IPS-15b (cell line): ENCODE results near the gene ARL15.

Experiments
- H3K27me3 ChIP-seq: one replicate; pipeline ENCODE4 v1.6.1; 2013; ENCODE audit warnings: low read length; ENCODE audit not compliant: control insufficient read depth, insufficient read depth
- H3K36me3 ChIP-seq: one replicate; pipeline ENCODE4 v1.6.1; 2013; ENCODE audit warnings: low read length; ENCODE audit not compliant: control insufficient read depth, insufficient read depth
- H3K4me1 ChIP-seq: one replicate; pipeline ENCODE4 v1.6.1; 2013; ENCODE audit warnings: mild to moderate bottlenecking, low read length; ENCODE audit not compliant: control insufficient read depth, insufficient read depth
- H3K4me3 ChIP-seq: one replicate; pipeline ENCODE4 v1.5.1; 2013; ENCODE audit warnings: low read depth, low read length
- H3K9ac ChIP-seq: one replicate; pipeline ENCODE4 v1.6.1; 2013; ENCODE audit warnings: low read depth, mild to moderate bottlenecking, low read length
- H3K9me3 ChIP-seq: one replicate; pipeline ENCODE4 v1.6.1; 2013; ENCODE audit warnings: mild to moderate bottlenecking, low read length; ENCODE audit not compliant: control insufficient read depth, insufficient read depth

Gene ARL15

DNA sequence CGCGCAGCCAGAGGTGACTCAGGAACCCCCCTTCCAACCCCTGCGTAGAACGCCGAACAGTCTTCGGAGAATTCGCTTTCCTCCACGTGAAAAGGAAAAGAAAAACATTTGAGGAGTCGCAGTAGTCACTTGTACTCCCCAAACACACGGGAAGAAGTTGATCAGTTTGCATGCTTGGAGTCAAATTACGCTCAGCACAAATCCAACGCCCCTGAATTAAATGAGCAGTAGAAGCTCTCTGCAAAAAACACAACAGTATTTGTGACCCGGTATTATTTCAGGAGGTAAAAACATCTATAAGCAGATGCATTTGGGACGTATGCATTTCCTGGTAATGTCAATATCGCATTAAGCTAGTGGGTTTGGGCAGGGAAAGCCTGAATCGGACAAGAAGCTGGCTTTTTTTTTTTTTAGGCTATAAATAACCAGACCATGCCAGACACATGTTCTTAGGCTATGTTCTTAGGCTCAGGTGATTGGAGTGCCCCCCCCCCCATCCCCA is 854 bp upstream of the ARL15 start:
- Histone ChIP-seq H3K4me3 (peak overlapping the region; percentile 83), H3K9ac (peak overlapping the region; percentile 56), H3K4me1 (peaks cover 10% of the 10 kb centered on the region), H3K9me3 (no peaks in the 10 kb centered on the region), H3K36me3 (no peaks in the 10 kb centered on the region), H3K27me3 (peaks cover 20% of the 10 kb centered on the region)

DNA sequence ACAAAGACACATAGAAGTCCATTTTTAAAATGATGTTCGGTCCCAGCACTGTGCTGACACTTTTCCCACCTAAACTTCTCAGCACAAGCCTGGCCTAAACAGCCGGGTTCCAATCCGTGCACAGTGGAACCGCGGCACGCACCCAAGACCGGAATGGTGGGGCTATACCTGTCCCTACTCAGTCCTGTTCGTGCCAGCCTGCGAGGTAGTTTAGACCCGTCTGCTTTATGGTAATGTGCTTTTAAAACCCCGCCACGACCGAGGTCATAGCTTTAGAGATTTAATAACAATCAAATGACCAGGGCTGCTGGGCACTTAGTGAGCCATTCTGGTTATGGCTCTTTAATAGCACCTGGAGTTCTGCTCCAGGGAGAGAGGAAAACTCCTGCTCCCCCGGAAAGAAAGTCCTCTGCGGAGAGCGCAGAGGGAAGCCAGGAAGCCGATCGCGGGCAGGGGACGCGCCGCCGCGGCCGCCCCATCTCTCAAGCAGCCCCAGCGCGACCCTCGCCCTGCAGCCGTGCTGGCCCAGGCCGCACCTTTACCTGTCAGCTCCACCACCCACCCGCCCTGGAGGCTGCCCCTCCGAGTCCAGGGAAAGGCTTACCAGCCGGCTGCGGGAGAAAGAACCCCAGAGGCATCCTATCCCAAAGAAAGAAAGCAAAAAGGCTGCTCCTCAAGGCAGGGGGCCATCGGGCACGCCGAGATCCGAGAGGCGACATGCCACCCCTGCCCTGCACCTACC is 511 bp downstream of the ARL15 start:
- H3K4me3 ChIP-seq: peak overlapping the region; percentile 84
- H3K4me1 ChIP-seq: peaks cover 10% of the 10 kb centered on the region
- no peaks in the 10 kb centered on the region for H3K36me3 ChIP-seq
- peaks cover 20% of the 10 kb centered on the region for H3K27me3 ChIP-seq
- peak overlapping the region; percentile 80 for H3K9ac ChIP-seq
- no peaks in the 10 kb centered on the region for H3K9me3 ChIP-seq

DNA sequence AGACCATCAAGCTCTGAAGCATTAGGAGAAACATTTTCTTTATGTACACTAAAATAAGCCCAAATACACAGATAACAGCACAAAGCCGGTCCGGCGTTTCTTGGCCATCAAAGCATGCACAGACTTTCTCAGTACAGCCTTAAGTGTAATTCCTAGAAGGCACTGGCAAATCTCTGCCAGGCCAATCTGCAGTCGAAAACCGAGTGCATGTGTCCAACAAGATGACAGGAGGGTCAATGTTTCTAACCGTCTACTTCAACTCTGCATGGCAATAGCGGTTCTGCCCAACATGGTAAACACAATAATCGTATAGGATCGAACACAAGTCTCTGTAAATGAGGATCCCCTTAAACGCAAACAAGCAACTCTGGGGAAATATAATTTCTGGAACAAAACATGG is 1.1 kb downstream of the ARL15 start:
- Histone ChIP-seq H3K4me3 (peak overlapping the region; percentile 84), H3K4me1 (peaks cover 14% of the 10 kb centered on the region), H3K9me3 (no peaks in the 10 kb centered on the region), H3K36me3 (no peaks in the 10 kb centered on the region), H3K9ac (no peak overlapping the region), H3K27me3 (peaks cover 20% of the 10 kb centered on the region)

DNA sequence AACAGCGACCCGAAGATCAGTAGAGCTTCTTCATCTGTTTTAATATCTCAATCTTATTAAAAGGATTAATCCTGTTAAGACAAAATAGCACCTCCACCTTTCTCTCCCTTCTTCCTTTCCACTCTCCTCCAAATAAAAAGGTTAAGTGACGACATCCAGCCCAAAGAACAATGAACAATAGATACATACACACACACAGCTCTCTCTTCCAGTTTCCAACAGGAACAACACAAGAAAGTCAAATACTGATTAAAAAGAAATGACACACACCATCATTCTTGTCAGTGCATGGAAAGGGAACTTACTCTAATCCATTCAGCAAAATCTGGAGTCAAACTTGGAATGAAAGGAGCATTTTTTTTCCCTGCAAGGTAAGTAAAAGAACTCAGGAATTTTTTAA is 2.8 kb downstream of the ARL15 start:
- Histone ChIP-seq H3K4me3 (no peak overlapping the region), H3K27me3 (peaks cover 14% of the 10 kb centered on the region), H3K36me3 (no peaks in the 10 kb centered on the region), H3K9ac (no peak overlapping the region), H3K9me3 (no peaks in the 10 kb centered on the region), H3K4me1 (peaks cover 18% of the 10 kb centered on the region)

DNA sequence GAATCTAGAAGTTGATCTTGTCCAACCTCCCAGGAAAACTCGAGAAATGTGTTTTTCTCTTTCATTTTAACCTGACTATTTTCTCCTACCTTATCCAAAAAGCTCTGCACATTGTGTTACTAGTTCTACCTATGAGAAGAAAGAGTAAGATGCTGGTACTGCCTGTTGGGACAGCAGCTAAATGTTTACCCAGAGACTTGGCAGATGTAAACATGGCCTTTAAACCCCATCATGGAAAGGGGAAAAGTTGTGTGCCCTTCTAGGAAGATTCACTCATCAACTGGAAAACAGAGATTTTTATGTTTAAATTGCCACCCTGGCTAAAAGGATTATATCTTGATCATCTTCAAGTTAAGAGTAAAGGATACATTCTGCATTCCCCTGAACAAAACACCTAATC is 3.5 kb downstream of the ARL15 start:
- Histone ChIP-seq H3K36me3 (no peaks in the 10 kb centered on the region), H3K9me3 (no peaks in the 10 kb centered on the region), H3K27me3 (peaks cover 9% of the 10 kb centered on the region), H3K9ac (no peak overlapping the region), H3K4me1 (peaks cover 18% of the 10 kb centered on the region), H3K4me3 (no peak overlapping the region)

DNA sequence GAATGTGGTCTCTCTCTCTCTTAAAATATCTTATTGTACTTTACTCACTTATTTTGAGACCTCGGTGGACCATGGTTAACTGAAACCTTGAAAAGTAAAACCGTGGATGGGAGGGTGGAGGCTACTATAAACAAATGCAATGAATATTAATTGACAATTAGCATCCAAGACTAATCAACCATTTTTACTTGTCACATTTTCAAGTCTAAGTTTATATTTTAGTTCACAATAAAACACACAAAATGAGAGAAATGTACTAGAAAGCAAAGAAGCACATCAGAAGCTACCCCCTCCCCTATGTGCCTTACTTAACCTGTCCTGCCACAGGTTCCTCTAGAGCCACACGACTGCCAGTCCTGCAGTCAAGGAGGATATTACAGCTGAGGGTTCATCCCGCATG is 4.6 kb downstream of the ARL15 start:
- Histone ChIP-seq H3K4me3 (no peak overlapping the region), H3K36me3 (no peaks in the 10 kb centered on the region), H3K27me3 (peaks cover 6% of the 10 kb centered on the region), H3K9ac (no peak overlapping the region), H3K4me1 (peaks cover 18% of the 10 kb centered on the region), H3K9me3 (no peaks in the 10 kb centered on the region)

DNA sequence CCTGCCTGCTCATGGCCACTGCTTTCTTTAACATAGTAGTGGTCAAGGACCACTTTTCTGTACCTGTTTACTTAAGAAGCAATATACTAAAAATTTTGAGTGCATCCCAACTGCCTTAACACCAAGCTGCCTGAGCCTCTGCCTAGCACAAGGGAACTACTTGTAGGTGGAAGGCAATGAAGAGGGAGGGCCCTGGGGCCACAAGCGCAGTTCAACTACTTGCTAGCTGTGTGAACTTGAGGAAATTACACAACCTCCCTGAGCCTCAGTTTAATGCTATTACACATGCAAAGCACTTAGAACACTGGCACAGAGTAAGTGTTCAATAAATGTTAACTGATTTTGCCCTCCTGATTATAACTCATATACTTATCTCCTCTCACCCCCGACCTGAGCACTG is 6.3 kb downstream of the ARL15 start:
- no peaks in the 10 kb centered on the region for H3K9me3 ChIP-seq
- H3K36me3 ChIP-seq: no peaks in the 10 kb centered on the region
- H3K4me3 ChIP-seq: no peak overlapping the region
- H3K27me3 ChIP-seq: peaks cover 4% of the 10 kb centered on the region
- H3K9ac ChIP-seq: no peak overlapping the region
- H3K4me1 ChIP-seq: peaks cover 16% of the 10 kb centered on the region

DNA sequence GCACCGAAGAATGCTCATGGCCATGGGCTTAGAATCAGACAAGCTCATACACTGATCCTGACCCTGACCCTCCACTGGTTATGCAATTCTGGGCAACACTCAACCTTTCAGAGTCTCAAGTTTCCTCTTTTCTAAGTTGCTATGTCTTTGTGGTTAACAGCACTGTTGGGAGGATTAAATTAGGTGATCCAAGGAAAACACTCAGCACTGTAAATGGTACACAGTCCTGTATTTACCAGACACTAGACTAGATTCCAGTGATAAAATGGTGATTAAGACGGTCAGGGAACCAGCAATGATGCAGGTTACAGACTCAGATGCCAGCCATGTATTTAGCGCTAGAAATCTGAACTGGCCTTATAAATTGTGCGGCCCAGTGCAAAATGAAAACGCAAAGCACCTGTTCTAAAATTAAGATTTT is 8.1 kb downstream of the ARL15 start:
- H3K9me3 ChIP-seq: no peaks in the 10 kb centered on the region
- H3K9ac ChIP-seq: no peak overlapping the region
- H3K36me3 ChIP-seq: no peaks in the 10 kb centered on the region
- peaks cover 14% of the 10 kb centered on the region for H3K4me1 ChIP-seq
- no peaks in the 10 kb centered on the region for H3K27me3 ChIP-seq
- H3K4me3 ChIP-seq: no peak overlapping the region

DNA sequence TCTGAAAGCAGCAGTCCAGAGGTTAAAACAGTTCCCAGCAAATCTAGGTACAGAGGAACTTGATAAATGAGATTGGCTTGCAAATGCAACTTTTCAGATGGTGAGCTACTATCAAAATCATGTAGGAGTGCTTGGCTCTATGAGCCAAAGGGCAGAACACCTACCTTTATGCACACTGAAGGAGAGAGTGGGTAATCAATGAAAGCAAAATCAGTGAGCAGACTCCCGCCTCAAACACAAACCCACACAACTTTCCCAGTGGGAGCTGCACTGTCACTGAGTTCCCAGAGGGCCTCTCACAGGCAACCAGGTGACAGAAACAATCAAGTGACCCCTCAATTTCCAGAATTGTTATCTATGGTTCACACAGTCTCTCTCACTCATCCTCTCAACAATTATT is 8.5 kb downstream of the ARL15 start:
- H3K36me3 ChIP-seq: no peaks in the 10 kb centered on the region
- H3K9ac ChIP-seq: no peak overlapping the region
- H3K27me3 ChIP-seq: no peaks in the 10 kb centered on the region
- no peak overlapping the region for H3K4me3 ChIP-seq
- no peaks in the 10 kb centered on the region for H3K9me3 ChIP-seq
- H3K4me1 ChIP-seq: peaks cover 10% of the 10 kb centered on the region

DNA sequence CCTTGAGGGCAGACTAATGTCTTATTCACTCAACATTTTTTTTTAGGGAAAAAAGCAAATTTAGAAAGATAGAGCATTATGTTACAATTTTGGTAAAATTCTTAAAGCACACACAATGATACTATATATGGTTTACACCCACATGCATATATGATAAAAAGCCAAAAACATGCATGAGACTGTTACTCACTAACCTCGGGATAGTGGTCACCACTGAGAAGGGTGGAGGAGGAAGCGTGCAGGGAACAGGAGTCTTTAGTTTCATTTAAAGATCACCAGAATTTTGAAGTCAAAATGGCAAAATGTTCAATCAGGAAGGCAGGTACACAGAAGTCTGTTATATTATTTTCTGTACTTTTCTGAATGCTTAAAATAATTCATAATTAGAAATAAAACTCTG is 9.2 kb downstream of the ARL15 start:
- Histone ChIP-seq H3K4me1 (peaks cover 9% of the 10 kb centered on the region), H3K36me3 (no peaks in the 10 kb centered on the region), H3K9me3 (no peaks in the 10 kb centered on the region), H3K9ac (no peak overlapping the region), H3K4me3 (no peak overlapping the region), H3K27me3 (no peaks in the 10 kb centered on the region)

DNA sequence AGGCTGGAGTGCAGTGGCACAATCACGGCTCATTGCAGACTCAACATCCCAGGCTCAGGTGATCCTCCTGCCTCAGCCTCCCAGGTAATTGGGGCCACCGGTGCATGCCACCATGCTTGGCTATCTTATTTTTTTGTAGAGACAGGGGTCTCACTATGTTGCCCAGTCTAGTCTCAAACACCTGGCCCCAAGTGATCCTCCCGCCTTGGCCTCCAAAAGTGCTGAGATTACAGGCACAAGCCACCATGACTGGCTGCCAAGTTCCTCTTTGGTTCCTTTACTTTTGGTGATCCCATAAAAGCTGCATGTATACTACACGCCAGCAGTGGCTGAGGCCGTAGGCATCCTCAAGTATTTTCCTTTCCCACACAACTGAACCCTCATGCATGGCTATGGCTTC is 11.4 kb downstream of the ARL15 start:
- Histone ChIP-seq H3K27me3 (no peaks in the 10 kb centered on the region), H3K9me3 (no peaks in the 10 kb centered on the region), H3K9ac (no peak overlapping the region), H3K4me1 (peaks cover 8% of the 10 kb centered on the region), H3K4me3 (no peak overlapping the region), H3K36me3 (no peaks in the 10 kb centered on the region)

DNA sequence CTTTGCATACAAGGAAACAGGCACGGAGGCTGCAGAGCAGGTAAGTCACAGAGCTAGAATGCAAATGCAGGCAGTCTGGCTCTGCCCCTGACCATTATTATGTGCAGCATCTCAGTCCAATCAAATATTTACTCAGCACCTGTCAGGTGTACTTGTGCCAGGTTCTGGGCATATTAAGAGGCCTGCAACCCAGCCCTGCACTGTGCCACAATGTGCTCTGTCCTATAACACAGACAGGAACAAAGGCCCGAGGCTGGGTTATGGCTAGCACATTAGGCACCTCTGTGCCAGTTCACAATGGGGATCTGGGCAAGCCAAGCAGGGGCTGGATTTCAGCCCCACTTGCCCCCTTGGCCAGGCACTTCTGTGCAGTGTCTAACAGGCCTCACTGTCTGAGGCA is 14.0 kb downstream of the ARL15 start:
- Histone ChIP-seq H3K4me1 (peaks cover 8% of the 10 kb centered on the region), H3K4me3 (no peak overlapping the region), H3K9ac (no peak overlapping the region), H3K27me3 (no peaks in the 10 kb centered on the region), H3K9me3 (no peaks in the 10 kb centered on the region), H3K36me3 (no peaks in the 10 kb centered on the region)
